OCI-M1 (cell line): ENCODE data around the gene KLHDC4.
"Not testable (repeated sequence)": the region's sequence is repeated elsewhere in the genome, so short reads cannot be mapped to it uniquely, and the experiment has no call there.

ENCODE experiments used
- DNase-seq: peaks from one replicate; lab custom pipeline; 2025; lab: John Stamatoyannopoulos, UW

The KLHDC4 gene

DNA sequence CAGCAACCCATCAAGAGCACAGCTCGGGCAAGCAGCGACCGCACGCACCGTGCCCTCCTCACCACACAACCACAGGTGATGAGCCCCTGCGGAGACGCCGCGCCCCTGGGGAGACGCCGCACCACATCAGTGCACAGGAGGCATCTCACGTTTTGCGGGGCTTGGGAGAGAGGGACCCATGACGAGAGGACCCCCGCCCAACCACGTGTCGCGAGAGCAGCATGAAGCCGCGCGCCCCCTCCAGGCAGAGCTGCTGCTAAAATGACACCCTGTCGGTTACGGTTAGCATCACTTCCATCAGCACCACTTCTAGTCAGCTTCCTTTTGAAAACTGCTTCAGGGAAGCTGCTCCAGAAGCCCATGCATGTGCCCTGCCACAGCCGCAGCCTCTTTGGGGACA is 45.3 kb downstream of the KLHDC4 start:
- no peak for DNase-seq

DNA sequence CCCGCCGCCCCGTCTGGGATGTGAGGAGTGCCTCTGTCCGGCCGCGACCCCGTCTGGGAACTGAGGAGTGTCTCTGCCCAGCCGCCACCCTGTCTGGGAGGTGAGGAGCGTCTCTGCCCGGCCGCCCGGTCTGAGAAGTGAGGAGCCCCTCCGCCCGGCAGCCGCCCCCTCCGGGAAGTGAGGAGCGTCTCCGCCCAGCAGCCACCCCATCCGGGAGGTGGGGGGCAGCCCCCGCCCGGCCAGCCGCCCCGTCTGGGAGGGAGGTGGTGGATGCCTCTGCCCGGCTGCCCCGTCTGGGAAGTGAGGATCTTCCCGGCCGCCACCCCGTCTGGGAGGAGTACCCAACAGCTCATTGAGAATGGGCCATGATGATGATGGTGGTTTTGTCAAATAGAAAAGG is 47.0 kb downstream of the KLHDC4 start:
- DNase-seq = not testable (repeated sequence)

- DNase-seq = no peak
Measured at GRCh38 chr16:87715658-87716057, 50.1 kb downstream of the KLHDC4 start.

DNA sequence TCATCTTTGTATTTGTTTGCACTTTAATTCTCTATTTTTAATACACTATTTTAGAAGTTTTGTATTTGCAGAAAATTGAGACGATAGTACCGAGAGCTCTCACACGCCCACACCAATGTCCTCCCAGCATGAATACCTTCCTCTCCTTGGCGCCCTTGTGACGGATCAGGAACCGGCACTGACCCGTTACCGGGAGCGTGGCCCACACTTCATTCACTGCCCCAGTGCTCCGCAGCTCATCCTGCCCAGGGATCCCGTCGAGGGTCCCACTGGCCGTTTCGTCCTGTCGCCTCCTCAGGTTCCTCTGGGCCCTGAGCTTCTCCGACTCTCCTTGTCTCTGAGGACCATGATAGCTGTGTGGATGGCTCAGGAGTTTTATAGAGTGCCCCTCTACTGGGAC is 50.6 kb downstream of the KLHDC4 start:
- DNase-seq = no peak

GRCh38 chr16:87713451-87714229 is 52.1 kb downstream of the KLHDC4 start:
- DNase-seq = no peak

- no peak for DNase-seq
Measured at GRCh38 chr16:87712184-87712762, 53.5 kb downstream of the KLHDC4 start.

GRCh38 chr16:87710887-87711286 is 54.9 kb downstream of the KLHDC4 start:
- no peak for DNase-seq

DNA sequence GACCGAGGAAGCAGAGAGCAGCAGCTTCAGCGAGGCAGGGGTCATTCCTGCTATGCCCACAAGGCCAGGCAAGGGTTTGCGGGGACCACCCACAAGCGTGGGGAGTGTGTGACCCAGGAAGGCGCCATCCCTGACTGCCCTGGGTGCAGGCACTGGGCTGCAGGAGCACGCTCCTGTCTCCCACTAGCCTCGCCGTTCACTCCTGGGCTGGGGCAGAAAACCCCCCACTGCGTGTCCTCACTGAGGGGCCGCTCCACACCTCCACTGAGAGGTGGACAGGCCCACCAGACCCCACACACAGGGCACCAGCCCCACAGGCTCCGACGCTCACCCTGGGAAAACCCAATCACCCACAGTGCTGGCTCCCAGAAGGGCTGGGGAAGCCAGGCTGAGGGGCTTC is 56.1 kb downstream of the KLHDC4 start:
- DNase-seq = no peak

GRCh38 chr16:87708881-87709638 is 56.7 kb downstream of the KLHDC4 start:
- no peak for DNase-seq

DNA sequence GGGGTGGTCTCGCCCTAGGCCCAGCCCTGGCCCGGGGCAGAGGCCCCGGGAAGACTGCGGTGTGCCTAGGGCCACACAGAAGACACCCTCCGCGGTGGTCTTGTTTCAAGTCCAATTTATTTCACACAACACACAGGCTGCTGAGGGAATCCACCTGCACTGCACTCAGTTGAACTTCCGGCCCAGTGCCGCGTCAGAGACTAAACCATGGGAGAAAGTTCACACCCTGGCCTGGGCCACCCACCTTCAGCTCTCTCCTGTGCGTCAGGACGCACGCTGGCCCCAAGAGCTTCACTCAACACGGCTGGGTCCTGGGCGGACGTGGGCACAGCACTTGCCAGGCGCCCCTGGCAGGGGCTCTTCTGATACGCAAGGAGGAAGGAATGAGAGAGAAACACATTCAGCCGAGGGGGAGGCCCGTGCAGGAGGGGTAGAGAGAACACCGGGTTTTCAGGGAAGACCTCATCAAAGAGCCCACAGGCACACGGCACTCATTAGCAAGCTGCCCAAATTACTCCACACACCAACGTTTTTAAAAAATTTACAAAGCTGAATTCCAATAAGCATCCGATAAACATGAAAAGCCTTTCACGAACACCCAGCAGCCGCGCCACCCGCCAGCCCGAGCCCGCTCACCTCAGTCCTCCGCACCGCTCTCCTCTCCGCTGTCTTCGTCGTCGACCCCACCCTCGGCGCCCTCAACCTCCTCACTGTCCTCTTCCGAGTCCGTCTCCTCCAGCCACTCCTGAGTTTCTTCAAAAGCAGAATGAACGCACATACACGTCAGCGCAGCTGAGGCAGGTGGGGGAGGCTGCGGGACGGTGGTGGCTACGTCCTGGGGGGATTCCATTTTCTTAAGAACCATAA is 57.8 kb downstream of the KLHDC4 start:
- no peak for DNase-seq

DNA sequence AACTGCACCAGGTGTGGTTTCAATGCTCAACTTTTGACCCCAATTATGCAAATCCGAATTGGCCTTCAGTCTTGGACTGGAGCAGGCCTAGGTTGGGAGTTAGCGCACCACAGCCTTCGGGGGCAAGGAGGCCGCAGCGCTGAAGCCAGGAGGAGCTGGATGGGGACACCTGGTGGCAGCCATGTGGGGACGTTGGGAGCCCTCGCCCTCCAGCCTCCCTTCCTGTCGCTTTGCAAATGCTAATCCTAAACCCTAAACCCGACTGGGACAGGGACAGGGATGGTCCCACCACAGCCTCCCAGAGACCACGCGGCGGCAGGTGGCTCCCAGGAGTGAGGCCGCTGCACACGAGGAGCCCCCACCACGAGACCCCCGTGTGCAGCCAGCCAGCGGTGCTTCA is 58.7 kb downstream of the KLHDC4 start:
- DNase-seq = no peak

DNA sequence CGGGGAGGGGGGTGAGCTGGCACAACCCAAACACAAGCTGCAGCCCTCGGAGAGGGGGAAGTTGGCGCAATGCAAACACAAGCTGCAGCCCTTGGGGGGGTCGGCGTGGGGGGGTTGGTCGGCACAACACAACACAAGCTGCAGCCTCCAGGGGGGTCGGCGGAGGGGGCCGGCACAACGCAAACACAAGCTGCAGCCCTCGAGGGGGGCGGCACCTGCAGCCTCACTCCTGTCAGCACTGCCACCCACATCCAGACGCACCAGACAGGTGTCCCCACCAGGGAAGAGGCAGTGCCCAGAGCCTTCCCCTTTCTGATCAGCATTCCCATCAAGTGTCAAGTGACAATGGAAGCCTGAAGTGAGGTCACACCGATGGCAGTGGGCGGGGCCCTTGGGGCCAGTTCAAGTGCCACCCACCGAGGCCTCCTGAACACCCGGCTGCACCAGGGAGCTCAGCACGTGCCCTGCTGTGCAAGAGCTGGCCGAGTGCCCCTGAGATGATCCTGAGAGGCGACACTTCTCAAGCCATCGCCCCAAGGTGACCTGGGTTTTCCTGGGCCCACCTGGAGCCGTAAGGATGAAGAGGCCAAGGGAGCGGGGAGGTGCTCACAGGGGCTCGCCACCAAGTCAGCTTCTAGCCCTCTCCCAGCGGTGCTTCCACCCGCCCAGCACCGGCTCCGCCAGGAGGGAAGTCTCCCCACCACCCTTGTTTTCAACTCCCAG is 59.3 kb downstream of the KLHDC4 start:
- no peak for DNase-seq

DNA sequence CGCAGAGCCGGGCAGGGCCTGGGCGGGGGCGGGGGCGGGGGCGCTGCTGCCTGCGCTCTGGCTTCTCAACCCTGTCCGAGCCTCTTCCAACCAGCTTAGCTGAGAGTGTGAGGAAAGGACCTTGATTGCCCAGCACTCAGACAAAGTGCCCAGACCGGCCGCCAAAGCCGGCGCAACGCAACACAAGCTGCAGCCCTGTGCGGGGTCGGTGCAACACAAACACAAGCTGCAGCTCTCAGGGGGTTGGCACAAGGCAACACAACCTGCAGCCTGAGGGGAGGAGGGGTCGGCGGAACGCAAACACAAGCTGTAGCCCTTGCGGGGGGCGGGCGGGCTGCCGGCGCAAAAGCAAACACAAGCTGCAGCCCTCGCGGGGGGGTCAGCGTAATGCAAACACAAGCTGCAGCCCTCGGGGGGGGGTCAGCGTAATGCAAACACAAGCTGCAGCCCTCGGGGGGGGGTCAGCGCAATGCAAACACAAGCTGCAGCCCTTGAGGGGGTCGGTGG is 60.0 kb downstream of the KLHDC4 start:
- DNase-seq = no peak

DNA sequence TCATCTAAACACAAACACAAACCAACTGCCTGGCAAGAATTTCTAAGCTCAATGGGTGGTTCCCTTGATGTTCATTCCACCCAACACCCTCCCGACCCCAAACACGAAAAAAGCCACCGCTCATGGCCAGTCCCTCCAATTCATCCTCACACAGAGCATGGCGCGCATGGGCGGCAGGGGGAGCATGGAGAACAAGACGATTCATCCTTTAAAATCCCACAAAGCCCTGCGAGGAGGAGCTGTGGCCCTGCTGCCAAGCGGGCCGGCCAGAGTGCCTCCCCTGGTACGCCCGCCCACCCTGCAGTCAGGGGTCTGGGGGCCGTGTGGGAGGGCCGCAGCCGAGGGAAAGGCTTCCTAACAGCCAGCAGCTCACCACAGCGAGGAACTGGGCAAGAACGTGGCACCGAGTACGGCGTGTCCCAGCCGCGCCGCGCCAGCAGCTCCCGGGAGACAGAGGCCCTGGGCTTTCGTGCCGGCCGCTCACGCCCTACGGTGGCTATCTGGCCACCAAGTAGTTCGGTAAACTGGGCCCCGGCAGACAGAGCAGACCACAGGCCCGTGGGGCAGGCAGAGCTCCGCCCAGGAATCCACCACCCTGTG is 60.9 kb downstream of the KLHDC4 start:
- no peak for DNase-seq

GRCh38 chr16:87703835-87704375 is 61.9 kb downstream of the KLHDC4 start:
- DNase-seq = no peak

- no peak for DNase-seq
Measured at GRCh38 chr16:87703071-87703470, 62.7 kb downstream of the KLHDC4 start.

DNA sequence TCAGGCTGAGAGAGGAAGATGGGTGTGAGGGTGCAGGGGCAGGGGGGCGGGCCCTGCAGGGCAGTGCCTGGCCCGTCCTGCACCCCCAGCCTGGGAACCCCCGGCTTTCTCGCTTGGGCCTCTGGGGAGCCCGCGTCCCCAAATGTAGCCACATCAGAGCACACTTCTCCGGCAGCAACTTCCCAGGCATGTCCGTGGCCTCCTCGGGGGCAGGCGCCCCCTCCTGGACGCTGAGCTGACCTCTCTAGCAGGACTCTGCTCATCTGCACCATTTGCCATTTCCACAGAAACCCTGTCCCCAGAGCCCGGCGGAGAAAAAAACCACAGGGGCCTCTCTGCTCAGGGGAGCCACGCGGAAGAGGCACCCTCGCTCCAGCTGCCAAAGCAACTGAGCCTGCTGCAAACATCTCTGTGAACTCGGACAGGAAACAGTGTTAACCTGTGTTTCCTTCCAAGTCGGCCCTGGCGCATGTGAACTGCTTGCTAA is 63.4 kb downstream of the KLHDC4 start:
- DNase-seq = no peak

DNA sequence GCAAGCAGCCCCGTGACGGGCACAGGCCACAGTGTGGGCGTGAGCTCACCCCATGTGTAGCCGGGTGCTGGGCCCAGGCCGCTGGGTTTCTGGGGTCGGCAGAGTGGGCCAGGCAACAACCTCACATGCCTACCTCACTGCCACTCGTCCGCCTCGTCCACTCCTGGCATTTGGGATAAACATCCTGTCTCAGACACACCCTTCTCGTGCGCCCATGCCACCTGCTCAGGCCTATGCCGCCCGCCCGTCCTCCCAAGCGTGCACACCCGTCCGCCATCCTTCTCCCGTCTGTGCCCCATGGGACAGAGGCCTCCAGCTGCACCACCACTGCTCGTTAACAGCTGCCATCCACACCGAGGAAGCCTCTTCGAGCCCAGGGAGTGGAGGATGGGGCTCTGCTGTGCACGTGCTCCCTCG is 64.3 kb downstream of the KLHDC4 start:
- no peak for DNase-seq

- no peak for DNase-seq
Measured at GRCh38 chr16:87701078-87701460, 64.7 kb downstream of the KLHDC4 start.

DNA sequence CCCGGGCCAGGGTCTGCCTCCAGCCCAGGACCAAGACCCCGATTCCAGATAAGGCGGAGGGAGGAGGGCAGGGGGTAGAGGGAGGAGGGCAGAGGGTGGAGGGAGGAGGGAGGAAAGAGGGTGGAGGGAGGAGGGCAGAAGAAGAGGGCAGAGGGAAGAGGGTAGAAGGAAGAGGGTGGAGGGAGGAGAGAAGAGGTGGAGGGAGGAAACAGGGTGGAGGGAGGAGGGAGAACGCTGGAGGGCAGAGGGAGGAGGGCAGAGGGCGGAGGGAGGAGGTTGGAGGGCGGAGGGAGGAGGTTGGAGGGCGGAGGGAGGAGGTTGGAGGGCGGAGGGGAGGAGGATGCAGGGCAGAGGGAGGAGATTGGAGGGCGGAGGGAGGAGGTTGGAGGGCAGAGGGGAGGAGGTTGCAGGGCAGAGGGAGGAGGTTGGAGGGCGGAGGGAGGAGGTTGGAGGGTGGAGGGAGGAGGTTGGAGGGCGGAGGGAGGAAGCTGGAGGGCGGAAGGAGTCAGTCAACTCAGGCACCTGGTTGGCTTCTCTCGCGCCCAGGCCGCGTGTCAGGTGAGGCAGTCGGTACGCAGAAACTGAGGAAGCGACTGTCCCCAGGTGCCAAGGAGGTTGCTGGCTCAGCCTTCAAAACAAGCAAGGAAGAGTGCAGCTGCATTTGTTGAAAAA is 65.2 kb downstream of the KLHDC4 start:
- DNase-seq = no peak
